Activated naive CD8-positive, alpha-beta T cell treated with anti-CD3 and anti-CD28 coated beads, Interleukin-2, amount 10 ng/mL, durations not matched to agents 7 days and 5 days (primary cell): ENCODE results near the gene UBAC1. TPM values are rescaled to one million over a fixed set of nuclear protein-coding genes. Genes with fewer than 3 reads are reported as not detected.
"Not testable (repeated sequence)": the region's sequence is repeated elsewhere in the genome, so short reads cannot be mapped to it uniquely, and the experiment has no call there.

Experiments used
- ATAC-seq: fragments of 150-1000 bp; cut with Tn5 transposase; one replicate; pipeline ENCODE4 v1.10.0; 2021; ENCODE audit warnings: low read depth, moderate library complexity
- POLR2A ChIA-PET: fragments of 350-600 bp; sonication (Branson Sonifier 250); formaldehyde crosslinking; loops from one replicate; lab custom pipeline; 2021; ENCODE audit warnings: antibody characterized with exemption; lab: Charles Lee
- DNase-seq: peaks from one replicate; pipeline ENCODE4 v3.0.0; 2021
- H3K27ac Mint-ChIP-seq: one replicate; pipeline ENCODE4 v1.8.0; 2022; ENCODE audit warnings: mild to moderate bottlenecking, mixed read lengths
- H3K27me3 Mint-ChIP-seq: one replicate; pipeline ENCODE4 v1.8.0; 2022; ENCODE audit warnings: mild to moderate bottlenecking, moderate library complexity, mixed read lengths
- H3K36me3 Mint-ChIP-seq: one replicate; pipeline ENCODE4 v1.8.0; 2021; ENCODE audit warnings: mild to moderate bottlenecking, mixed read lengths
- H3K4me1 Mint-ChIP-seq: one replicate; pipeline ENCODE4 v1.8.0; 2021; ENCODE audit warnings: mixed read lengths
- H3K4me3 Mint-ChIP-seq: one replicate; pipeline ENCODE4 v1.8.0; 2022; ENCODE audit warnings: mild to moderate bottlenecking, moderate library complexity, mixed read lengths
- H3K9me3 Mint-ChIP-seq: one replicate; pipeline ENCODE4 v1.8.0; 2021; ENCODE audit warnings: mixed read lengths
- total RNA-seq, 2 experiments: library from RNA; stranded (reverse); gene quantifications; one replicate each; pipeline ENCODE4 v1.2.3, GENCODE V29; 2021

Gene UBAC1
- total RNA-seq, 2 experiments from 2014 or later: 30.5 to 31.0 TPM

DNA sequence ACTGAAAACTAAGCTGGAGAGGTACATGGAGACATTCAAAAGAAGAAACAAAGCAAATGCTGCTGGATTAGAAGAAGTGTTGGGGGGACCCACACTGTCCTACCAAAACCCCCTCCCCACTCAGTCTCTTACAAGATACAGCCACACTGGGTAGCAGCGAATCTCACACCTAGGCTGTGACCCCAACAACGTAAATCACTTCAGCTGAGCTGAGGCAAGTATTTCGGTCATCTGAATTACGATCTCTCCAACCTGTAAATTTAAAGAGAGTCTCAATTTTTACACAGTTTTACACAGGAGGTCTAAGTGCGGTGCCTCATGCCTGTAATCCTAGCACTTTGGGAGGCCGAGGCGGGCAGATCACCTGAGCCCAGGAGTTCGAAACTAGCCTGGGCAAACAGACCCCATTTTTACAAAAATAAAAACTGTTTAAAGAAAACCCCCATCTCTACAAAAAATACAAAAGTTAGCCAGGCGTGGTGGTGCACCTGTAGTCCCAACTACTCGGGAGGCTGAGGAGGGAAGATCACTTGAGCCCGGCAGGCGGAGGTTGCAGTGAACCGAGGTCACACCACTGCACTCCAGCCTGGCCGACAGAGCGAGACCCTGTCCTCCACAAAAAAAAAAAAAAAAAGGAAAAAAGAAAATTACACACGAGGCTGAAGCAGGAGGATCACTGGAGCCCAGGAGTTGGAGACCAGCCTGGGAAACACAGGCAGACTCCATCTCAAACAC lies 57.2 kb downstream of the UBAC1 start:
- no peak overlapping the region for H3K4me3 Mint-ChIP-seq
- no peak for DNase-seq
- peaks cover 8% of the 10 kb centered on the region for H3K9me3 Mint-ChIP-seq
- H3K27me3 Mint-ChIP-seq: no peaks in the 10 kb centered on the region
- peaks cover 25% of the 10 kb centered on the region for H3K4me1 Mint-ChIP-seq
- POLR2A ChIA-PET: interaction anchor here (1.4 kb wide), 1 partner anchor 16 kb away, joined by 3 read pairs; no protein-coding TSS in a partner anchor
- no peak overlapping the region for H3K27ac Mint-ChIP-seq
- H3K36me3 Mint-ChIP-seq: peaks cover 35% of the 10 kb centered on the region
- no peak for ATAC-seq

DNA sequence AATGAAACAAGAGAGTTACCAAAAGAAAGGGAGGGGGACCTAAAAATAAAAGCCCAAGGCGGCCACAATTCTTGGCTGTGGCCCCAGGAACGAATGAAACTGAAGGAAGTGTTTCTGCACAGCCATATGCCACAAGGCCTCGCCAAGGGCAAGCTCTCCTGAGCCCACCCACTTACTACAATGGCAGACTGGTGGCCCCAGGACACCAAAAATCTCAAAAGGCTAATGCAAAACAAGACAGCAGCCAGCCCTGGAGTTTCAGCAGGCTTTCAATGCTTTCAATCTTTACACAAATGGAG lies 57.9 kb downstream of the UBAC1 start:
- H3K27me3 Mint-ChIP-seq: no peaks in the 10 kb centered on the region
- ATAC-seq: no peak
- POLR2A ChIA-PET: no interaction called here
- peaks cover 22% of the 10 kb centered on the region for H3K4me1 Mint-ChIP-seq
- H3K4me3 Mint-ChIP-seq: no peak overlapping the region
- no peak overlapping the region for H3K27ac Mint-ChIP-seq
- DNase-seq: no peak
- H3K9me3 Mint-ChIP-seq: peaks cover 8% of the 10 kb centered on the region
- peaks cover 37% of the 10 kb centered on the region for H3K36me3 Mint-ChIP-seq

DNA sequence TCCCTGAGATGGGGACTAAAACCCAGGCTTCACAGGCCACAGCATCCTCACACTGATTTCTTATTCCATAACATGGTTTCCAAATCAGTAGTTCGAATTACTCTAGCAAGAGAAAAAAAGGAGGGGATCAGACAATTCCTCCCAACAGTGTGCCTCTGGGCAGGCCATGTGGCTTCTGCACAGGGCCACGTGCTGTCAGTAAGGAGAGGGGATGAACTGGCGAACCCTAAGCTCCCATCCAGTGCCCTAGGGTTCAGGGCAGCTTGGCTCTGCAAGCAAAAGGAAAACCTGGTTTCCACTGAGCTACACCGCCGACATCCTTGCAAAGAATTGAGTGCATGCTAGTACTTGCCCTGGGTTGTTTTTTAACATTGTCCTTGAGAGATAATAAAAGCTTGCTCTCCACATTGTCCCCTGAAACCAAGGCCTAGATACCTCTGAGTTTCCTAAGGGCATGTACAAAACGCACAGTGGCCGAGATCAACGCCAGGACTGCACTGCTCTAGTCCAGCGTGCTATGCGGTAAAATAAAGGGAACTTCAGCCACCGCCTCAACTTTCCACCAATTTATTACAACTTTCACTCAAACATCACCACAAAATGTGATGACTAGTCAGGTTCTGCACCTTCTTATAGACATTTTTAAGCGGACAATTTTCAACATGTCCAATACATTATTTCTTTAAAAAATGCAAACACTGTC lies 58.4 kb downstream of the UBAC1 start:
- POLR2A ChIA-PET: no interaction called here
- DNase-seq (no peak), ATAC-seq (no peak)
- Mint-ChIP-seq H3K27ac (no peak overlapping the region), H3K36me3 (peaks cover 41% of the 10 kb centered on the region), H3K9me3 (peaks cover 8% of the 10 kb centered on the region), H3K4me1 (peaks cover 25% of the 10 kb centered on the region), H3K4me3 (no peak overlapping the region), H3K27me3 (no peaks in the 10 kb centered on the region)

DNA sequence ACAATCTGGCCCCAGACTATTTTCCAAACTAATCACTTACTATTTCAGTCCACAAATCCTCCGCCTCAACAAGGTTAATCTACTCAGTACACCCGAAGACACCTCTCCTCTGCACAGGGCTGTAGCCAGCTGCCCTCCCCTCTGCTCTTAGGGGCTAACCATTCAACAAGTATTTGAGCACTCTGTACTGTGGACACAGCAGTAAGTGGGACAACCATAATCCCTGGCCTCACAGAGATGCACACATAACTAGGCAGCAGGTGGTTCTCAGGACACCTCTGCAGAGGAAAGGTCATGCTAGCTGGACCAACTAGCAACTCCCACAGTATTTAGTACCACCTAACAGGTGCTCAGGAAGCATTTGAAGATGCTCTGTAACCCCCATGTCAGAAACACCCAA lies 59.3 kb downstream of the UBAC1 start:
- ATAC-seq (no peak), DNase-seq (no peak)
- Mint-ChIP-seq H3K9me3 (peaks cover 8% of the 10 kb centered on the region), H3K4me1 (peaks cover 25% of the 10 kb centered on the region), H3K27me3 (no peaks in the 10 kb centered on the region), H3K36me3 (peaks cover 41% of the 10 kb centered on the region), H3K4me3 (no peak overlapping the region), H3K27ac (no peak overlapping the region)
- POLR2A ChIA-PET: no interaction called here

DNA sequence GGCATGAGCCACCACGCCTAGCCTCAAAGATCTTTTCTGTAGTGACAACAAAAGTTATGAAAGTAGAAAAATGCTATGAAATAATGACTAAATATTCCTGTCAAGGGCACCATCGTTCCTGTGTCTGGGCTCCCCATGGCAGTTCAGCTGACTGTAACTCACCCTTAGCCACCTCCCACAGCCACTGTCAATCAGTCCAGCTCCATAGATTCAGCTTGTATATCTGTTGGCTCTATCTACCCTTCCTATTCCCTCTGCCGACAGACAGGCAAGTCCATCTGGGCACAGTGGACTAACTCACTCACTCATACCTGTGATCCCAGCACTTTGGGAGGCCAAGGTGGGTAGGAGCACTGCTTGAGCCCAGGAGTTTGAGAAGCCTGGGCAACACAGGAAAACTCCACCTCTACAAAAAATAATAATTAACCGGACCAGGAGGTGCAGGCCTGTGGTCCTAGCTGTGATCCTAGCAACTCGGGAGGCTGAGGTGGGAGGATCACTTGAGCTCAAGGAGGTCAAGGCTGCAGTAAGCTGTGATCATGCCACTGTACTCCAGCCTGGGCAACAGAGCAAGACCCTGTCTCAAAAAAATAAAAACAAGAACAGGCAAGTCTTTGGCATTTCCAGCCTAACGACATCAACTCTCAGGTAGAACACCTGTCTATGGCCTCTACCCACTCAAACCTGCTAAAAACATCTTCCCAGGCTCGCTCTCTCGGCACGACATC lies 60.0 kb downstream of the UBAC1 start:
- H3K36me3 Mint-ChIP-seq: peaks cover 41% of the 10 kb centered on the region

DNA sequence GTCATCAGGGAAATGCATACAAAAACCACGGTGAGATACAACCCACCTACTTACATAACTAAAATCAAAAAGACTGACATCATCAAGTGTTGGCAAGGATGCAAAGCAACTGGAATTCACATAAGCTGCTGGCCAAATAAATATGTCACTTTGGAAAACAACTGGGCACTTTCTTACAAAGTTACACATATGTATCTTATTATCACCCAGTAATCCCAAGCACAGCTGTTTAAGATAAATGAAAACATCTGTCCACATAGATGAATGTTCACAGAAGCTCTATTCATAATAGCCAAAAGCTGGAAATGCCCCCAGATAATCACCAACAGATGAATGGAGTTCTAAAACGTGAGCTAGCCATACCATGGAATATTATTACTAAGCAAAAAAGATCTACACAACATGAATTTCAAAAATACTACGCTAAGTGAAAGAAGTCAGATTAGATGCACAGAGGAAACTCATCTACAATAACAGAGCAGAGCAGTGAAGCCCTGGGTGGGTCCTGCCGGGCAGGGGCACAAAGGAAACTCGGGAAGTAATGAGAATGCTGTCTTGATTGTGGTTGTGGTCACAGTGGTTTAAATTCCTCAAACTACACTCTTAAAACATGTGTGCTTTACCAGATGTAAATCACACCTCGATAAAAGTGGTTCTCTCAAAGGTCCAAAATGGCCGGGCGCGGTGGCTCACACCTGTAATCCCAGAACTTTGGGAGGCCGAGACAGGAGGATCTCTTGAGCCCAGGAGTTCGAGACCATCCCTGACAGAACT lies 62.4 kb downstream of the UBAC1 start:
- peaks cover 13% of the 10 kb centered on the region for H3K4me1 Mint-ChIP-seq
- ATAC-seq (no peak), DNase-seq (peak; percentile 12)
- no peaks in the 10 kb centered on the region for H3K27me3 Mint-ChIP-seq
- H3K4me3 Mint-ChIP-seq: peak overlapping the region; percentile 50
- peaks cover 13% of the 10 kb centered on the region for H3K9me3 Mint-ChIP-seq
- POLR2A ChIA-PET: no interaction called here
- H3K27ac Mint-ChIP-seq: no peak overlapping the region
- H3K36me3 Mint-ChIP-seq: peaks cover 36% of the 10 kb centered on the region

More for the DNA sequence above, 60.0 kb downstream of the UBAC1 start:
- Mint-ChIP-seq H3K4me3 (no peak overlapping the region), H3K27me3 (no peaks in the 10 kb centered on the region), H3K4me1 (peaks cover 25% of the 10 kb centered on the region), H3K9me3 (peaks cover 8% of the 10 kb centered on the region), H3K27ac (no peak overlapping the region)
- DNase-seq: no peak
- ATAC-seq: no peak
- POLR2A ChIA-PET: no interaction called here

DNA sequence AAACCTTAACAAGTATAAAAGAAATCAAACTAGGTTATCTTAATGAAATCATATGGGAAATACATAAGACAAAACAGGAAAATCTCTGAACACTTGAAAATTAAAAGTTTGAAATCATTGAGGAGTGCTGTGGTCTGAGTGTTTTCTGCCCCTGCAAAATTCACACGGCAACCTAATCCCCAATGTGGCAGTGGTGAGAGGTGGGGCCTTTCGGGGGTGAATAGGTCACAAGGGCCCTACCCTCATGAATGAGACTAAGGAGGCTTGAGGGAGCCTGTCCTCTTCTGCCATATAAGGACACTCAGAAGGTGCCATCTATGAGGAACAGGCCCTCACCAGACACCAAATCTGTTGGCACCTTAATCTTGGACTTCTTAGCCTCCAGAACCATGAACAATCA lies 64.5 kb downstream of the UBAC1 start:
- ATAC-seq (no peak), DNase-seq (no peak)
- H3K36me3 Mint-ChIP-seq: peaks cover 32% of the 10 kb centered on the region
- POLR2A ChIA-PET: no interaction called here
- H3K9me3 Mint-ChIP-seq: peaks cover 13% of the 10 kb centered on the region
- no peak overlapping the region for H3K27ac Mint-ChIP-seq
- H3K27me3 Mint-ChIP-seq: peaks cover 2% of the 10 kb centered on the region
- peaks cover 17% of the 10 kb centered on the region for H3K4me1 Mint-ChIP-seq
- no peak overlapping the region for H3K4me3 Mint-ChIP-seq

DNA sequence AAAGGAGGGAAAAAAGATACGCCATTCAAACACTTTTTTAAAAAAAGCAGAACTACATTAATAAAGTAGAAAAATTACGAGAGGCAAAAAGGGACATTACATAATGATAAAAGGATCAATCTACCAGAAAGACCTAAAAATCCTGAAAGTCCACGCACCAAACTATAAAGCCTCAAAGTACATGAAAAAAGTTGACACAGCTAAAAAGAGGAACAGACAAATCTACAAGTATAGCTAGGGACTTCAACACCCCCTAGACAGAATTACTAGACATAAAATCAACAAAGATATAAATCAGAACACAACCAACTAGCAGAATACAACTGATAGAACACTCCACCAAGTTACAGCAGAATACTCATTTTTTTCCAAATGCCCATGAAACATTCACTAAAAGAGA lies 65.0 kb downstream of the UBAC1 start:
- Mint-ChIP-seq H3K27ac (no peak overlapping the region), H3K27me3 (peaks cover 2% of the 10 kb centered on the region), H3K36me3 (peaks cover 28% of the 10 kb centered on the region), H3K9me3 (peaks cover 13% of the 10 kb centered on the region), H3K4me3 (no peak overlapping the region), H3K4me1 (peaks cover 17% of the 10 kb centered on the region)
- POLR2A ChIA-PET: no interaction called here
- DNase-seq (no peak), ATAC-seq (no peak)

DNA sequence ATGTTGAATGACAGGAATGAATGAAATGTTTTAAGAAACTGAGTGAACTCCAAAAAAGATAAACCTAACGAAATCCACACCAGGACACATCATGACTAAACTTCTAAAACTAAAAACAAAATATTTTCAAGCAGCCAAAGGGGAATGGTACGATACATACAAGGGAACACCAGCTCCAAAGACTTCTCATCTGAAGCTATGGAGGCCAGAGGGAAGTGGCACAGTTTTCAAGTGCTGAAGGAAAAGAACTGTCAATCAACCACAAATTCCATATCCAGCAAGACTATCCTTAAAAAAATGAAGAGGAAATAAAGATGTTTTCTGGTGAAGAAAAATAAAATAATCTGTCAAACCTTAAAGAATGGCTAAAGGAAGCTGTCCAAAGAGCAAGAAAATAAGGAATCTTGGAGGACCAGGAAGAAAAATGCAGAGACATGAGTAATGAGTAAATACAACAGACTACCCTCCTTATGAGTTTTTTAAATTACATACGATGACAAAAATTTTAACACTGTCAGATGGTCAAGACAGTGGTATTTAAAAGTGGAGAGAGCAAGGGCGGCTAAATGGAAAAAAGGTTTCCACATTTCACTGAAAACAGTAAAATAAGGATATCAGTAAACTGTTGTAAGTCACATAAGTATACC lies 65.8 kb downstream of the UBAC1 start:
- POLR2A ChIA-PET: no interaction called here
- Mint-ChIP-seq H3K36me3 (peaks cover 24% of the 10 kb centered on the region), H3K9me3 (peaks cover 10% of the 10 kb centered on the region), H3K27ac (no peak overlapping the region), H3K4me3 (no peak overlapping the region), H3K4me1 (peaks cover 17% of the 10 kb centered on the region), H3K27me3 (peaks cover 2% of the 10 kb centered on the region)
- ATAC-seq (no peak), DNase-seq (no peak)

DNA sequence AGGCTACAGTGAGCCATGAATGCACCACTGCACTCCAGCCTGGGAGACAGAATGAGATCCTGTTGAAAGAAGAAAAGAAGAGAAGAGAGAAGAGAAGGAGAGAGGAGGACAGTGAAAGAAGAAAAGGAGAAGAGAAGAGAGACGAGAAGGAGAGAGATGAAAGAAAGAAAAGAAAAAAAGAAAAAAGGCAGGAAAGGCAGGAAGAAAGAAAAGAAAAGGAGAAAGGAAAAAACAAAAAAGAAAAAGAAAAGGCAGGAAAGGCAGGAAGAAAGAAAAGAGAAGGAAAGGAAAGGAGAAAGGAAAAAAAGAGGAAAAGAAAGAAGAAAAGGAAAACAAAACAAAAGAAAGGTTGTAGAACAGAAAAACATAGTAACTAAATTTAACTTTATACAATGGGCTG lies 68.1 kb downstream of the UBAC1 start:
- Mint-ChIP-seq H3K4me1 (peaks cover 10% of the 10 kb centered on the region), H3K27ac (no peak overlapping the region), H3K27me3 (peaks cover 2% of the 10 kb centered on the region), H3K9me3 (peaks cover 5% of the 10 kb centered on the region), H3K4me3 (no peak overlapping the region), H3K36me3 (peaks cover 10% of the 10 kb centered on the region)
- ATAC-seq (no peak), DNase-seq (no peak)
- POLR2A ChIA-PET: no interaction called here

DNA sequence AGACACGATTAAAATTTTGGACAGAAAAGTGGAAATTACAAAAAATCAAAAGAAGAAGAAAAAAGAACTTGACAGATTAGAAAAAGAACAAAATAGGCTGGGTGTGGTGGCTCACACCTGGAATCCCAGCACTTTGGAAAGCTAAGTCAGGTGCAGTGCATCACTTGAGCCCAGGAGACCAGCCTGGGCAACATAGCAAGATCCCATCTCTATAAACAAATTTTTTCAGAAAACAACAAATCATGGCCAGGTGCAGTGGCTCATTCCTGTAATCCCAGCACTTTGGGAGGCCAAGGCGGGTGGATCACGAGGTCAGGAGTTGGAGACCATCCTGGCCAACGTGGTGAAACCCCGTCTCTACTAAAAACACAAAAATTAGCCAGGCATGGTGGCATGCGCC lies 68.8 kb downstream of the UBAC1 start:
- DNase-seq, POLR2A ChIA-PET, ATAC-seq: not testable (repeated sequence)

DNA sequence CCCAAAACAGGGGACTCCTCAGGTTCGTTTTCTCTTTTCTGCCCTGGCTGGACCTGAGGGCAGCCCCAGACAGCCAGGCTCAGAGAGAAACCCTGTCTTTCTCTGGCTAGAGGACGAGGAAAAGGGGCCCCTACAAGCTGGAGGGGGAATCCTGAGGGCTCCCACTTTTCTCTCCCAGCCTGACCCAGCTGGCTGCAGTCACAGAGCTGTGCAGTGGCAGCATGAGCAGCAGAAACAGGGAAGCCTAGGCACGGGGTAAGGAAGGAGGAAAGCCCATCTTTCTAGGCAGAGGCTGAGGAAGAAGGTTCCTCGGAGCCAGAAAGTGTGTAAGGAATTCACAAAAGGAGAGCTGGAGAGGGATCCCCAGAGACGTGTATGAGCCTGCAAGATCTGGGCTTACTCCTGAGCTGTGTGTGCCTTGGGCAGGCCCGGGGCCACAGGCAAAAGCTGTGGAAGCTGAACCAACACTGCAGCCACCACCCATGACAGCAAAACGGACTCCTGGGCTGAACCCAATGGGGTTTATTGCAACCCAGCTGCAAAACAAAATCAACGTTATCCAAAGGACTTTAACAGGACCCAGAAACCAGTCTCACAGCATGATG lies 70.0 kb downstream of the UBAC1 start:
- H3K27ac Mint-ChIP-seq: no peak overlapping the region
- POLR2A ChIA-PET: no interaction called here
- H3K4me1 Mint-ChIP-seq: peaks cover 25% of the 10 kb centered on the region
- DNase-seq (no peak), ATAC-seq (no peak)
- peaks cover 10% of the 10 kb centered on the region for H3K36me3 Mint-ChIP-seq
- H3K4me3 Mint-ChIP-seq: no peak overlapping the region
- peaks cover 5% of the 10 kb centered on the region for H3K9me3 Mint-ChIP-seq
- H3K27me3 Mint-ChIP-seq: peaks cover 2% of the 10 kb centered on the region

More for the DNA sequence above, 68.8 kb downstream of the UBAC1 start:
- H3K4me3 Mint-ChIP-seq, H3K9me3 Mint-ChIP-seq, H3K27me3 Mint-ChIP-seq, H3K36me3 Mint-ChIP-seq, H3K27ac Mint-ChIP-seq: not testable (repeated sequence)
- H3K4me1 Mint-ChIP-seq: peaks cover 14% of the 10 kb centered on the region
